Islet precursor cell (in vitro differentiated cells): ENCODE measurements around the gene KLF7.
A peak's percentile ranks its signal among the peaks of the same experiment; 100 is the strongest.

ENCODE experiments used
- DNase-seq: peaks from one replicate; pipeline ENCODE4 v3.0.0-alpha.2; 2018

The KLF7 gene

DNA sequence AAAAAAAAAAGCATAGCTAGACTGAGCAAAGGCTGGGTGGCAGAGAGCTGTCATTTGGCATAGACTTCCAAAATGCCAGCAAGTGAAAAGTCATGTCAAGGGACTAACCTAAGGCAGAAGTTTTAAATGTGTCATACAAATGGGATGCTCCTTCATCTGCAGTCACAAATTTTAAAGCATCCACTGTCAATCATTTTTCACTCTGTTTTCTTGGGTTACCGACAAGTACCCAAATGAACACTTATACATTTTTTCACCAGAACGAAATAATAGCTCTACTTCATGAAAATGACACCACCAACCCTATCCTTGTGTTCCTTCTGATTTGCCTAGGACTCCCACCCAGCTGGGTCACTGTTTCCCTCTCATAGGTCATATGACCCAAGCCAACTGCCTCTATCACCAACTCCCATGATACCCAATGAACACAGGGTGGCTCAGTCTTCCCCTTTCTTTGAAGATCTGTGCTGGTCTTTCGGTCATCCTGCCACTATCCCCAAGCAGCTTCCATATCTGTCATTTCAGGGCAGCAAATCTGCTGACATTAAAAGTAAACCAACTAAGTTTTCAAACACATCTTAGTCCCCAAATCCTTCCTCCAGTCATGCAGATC is 21.5 kb downstream of the KLF7 start:
- DNase-seq = no peak

DNA sequence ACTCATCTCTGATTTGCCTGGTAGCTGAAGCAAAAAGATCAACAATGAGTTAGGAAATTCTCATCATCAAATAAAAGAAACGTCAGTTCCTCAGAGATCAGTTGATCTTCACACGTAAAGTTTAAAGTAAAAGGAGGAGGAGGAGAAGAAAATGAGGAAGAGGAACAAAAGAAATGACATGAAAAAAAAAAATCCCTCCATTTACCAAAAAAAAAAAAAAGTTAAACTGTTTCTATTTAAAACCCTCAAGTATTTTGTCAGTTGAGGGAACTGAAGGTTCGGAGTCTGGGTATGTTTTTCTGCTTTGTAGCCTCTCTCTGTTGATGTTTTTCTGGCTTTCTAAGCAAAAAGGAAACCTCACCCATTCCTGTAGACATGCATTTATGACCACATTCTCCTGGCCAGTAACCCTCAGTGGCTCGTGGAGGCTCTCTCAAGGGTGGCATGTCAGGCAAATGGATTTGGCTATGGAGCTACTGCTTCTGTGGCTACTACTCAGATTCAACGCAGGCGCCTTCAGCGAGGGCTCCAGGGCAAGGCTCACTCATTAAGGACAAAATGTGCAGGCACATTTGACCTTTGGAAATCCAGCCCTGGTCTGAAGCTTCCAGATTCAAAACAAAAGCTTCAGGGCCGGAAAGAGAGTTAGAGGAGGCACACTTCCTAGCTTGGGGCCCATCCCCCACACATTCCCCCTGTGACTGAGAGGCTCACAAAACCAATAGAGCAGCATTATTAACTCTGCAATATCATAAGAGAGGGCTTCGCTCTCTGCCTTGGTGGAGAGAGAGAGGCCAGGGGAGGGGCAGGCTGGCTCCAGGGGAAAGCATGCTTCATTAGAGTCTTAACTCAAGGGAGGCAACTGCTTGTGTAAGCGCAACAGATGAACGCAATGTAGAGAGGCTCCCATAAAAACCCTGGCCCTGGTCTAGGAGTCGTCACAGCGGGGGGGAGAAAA is 22.3 kb downstream of the KLF7 start:
- DNase-seq = peak; percentile 93

DNA sequence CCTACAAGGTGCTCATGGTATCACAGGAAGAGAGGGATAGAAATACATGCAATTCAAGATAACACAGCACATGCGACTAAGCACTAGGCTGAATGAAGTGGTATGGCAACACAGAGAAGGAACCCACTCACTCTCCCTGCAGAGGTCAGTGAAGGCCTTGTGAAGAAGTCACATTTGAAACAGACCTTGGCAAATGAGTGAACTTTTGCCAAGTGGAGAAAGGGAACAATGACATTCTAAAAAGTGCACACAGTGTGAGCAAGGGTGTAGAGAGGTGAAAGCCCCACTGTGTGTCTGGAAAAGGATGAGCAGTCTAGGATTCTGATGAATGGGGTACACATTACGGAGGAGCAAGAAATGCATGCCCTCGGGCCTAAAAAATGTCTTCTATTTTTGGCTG is 23.3 kb downstream of the KLF7 start:
- no peak for DNase-seq

- no peak for DNase-seq
Observed at GRCh38 chr2:207141386-207141785, 24.4 kb downstream of the KLF7 start.

DNA sequence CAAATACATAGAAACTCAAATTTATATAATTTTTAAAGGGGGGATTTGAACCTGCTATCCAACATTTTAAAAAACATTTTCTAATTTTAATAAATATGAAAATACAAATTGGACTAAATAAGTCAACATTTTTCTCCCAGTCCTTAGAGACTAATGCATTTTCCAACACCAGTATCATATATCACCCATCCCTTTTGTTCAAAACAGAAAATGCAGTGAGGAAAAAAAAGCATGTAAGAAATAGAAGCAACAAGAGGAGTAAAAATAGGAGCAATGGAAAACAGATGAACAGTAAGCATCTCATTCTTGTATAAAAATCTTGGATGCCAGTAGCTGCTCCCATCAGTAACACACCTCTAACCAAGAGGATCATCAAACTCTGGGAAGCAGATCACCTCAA is 25.5 kb downstream of the KLF7 start:
- DNase-seq = no peak

DNA sequence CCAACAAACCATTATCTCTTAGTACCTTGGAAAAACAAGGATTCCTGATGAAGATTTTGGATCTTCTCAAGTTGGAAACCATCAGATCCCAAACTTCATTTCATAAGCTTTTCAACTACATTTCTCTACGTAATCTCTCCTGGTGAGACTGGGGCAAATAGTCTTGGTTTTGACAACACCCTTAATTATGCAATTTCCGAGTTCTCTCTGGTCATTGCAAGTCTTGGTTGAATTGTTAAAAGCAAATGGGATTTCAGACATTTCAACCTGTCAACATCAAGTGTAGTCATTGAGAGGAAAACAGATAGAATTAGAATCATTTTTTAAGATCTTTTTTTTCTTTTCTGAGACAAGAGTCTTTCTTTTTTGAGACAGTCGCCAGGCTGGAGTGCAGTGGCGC is 26.2 kb downstream of the KLF7 start:
- no peak for DNase-seq

- DNase-seq = no peak
Observed at GRCh38 chr2:207138627-207139297, 27.0 kb downstream of the KLF7 start.

DNA sequence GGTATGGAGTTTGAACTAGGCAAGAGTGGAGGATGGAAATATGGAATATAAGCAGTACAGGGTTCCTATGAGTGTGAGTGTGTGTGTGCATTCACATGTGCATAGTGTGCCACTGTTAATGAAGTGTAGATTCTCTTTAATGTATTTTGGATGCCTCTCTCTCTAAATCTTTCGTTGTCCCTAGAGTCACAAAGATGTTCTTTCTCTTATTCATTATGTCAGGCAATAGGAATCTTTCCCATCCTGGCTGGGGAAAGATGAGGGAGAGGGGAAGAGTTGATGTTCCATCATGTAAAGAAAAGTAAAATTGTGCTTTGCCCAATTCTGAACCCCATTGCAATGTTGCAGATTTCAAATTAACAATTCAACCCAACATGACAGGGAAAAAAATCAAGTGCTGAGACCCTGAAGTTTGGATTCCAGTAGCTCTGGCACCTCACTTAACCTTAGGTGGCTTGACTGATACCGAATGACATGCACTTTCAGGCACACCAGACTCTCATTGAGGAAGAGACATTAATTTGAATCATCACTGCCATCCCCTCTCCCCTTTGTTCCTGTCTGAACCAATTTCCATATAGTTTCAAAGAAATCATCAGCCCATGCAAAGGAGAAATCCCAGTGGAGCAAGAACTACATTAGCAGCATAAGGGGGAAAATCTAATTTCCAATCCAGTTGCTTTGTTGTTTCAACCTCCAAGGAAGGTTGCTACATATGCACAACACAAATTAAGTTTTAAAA is 28.0 kb downstream of the KLF7 start:
- no peak for DNase-seq

- DNase-seq = no peak
Observed at GRCh38 chr2:207136874-207137273, 28.9 kb downstream of the KLF7 start.

DNA sequence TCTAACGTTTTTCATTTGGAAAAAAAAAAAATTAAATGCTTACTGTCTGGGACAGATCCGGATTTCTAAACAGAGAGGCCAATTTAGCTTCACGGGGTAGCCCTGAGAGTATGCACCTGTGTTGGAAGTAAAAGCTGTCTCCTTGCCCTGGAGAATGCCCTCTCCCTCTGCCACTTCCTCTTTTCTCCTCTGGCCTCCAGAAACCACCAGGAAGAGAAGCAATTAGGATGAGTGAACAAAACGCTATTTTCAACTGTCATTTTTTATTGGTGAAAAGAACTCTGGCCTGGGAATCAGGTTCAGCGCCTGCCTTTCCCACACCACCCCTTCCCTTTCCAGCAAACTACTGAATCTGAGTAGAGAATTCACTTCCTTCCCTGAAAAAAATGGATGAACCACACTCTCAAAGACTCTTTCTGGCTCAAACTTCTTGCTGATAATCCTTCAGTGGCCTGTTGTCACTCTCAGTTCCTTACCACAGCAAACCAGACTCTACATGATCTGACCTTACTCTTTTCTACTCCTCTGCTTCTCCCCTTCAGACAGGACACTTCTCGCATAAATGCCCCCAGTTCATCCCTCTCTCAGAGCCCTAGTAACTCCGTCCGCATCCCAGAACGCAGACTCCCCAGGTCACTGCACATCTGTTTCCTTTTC is 29.8 kb downstream of the KLF7 start:
- DNase-seq = no peak

DNA sequence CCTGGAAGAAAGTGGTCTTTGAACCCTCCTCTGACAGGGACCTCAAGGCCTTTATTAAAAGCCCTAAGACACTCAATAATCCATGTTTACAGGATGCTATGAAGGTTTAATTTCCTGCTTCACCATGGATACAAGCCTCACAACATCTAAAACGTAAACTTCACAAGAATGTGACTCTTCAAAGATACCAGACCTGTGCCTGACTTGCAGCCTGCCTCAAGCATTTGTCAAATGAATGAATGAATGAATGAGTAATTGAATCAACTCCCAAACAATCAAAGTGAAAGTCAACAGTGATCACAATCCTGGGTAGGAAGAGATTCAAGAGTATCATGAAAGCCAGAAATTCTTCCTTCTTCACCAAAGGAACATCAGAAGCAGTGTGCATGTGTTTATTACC is 30.4 kb downstream of the KLF7 start:
- DNase-seq = no peak

DNA sequence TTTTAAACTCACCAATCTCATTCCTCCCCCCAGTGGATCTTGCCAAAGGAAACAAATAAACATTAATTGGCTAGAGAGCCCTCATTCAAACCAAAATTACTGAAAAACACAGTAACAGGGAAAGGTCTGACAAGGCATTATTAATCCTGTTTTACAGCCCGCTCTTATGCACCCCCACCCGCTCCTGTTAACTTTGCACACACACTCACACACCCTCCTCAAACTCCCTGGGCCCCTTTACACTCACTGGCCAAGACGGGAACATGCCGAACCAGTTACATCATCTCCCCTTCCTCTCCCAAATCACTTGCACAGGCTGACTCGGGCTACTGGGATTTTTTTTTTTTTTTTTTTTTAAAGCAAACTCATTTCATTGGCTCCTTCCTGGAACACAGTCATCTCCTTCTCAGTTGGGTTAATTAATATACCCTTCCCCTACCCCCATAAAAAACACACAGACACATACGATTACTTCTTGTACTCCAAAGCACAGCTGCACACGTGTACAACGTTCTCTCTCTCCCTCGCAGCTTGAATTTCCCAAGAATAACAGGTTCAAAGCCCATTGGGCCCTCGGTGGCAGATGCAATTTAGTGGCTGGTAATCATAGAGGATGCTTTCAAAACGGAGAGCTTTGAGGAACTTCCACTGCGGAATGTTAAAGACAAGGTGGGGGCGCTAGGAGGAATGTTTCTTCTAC is 31.8 kb downstream of the KLF7 start:
- DNase-seq = peak; percentile 92

- DNase-seq = no peak
Observed at GRCh38 chr2:207133458-207133819, 32.3 kb downstream of the KLF7 start.

- DNase-seq = no peak
Observed at GRCh38 chr2:207132019-207132418, 33.7 kb downstream of the KLF7 start.

DNA sequence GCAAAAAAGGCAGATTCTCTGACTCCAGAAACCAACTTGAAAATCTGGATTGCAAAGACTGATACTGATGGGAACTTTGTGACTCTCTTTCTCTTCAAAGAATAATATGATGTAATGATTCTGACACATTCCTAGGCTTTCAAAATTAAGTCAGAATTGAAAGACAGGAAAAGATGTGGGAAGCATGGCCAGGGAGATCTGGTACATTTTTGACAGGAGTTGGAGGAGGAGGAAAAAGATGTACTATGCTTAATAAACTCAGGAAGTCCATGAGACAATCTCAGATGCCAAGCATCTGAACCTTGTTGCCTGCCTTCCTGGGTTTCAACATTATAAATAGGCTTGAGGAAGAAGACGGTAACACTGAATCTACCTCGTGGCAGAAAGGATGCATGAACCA is 34.2 kb downstream of the KLF7 start:
- no peak for DNase-seq

GRCh38 chr2:207130958-207131521 is 34.7 kb downstream of the KLF7 start:
- no peak for DNase-seq

DNA sequence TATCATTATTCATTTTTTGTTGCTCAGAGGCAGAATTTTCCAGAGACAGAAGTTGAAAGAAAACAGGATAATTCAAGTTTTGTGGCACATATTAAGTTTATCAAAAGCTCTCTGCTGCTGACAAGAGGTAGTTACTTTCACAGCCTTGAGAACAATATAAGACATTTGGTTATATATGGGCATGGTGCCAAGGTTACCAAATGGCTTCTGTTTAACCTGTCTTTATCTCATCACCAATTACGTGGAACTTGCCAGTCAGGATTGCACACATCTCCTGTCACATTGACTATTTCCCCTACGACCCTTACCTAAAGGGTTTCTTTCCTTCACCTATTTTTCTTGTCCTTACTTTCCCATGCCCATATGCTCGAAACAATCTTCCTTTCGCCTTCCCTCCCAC is 35.9 kb downstream of the KLF7 start:
- no peak for DNase-seq

- DNase-seq = no peak
Observed at GRCh38 chr2:207128867-207129266, 36.9 kb downstream of the KLF7 start.

DNA sequence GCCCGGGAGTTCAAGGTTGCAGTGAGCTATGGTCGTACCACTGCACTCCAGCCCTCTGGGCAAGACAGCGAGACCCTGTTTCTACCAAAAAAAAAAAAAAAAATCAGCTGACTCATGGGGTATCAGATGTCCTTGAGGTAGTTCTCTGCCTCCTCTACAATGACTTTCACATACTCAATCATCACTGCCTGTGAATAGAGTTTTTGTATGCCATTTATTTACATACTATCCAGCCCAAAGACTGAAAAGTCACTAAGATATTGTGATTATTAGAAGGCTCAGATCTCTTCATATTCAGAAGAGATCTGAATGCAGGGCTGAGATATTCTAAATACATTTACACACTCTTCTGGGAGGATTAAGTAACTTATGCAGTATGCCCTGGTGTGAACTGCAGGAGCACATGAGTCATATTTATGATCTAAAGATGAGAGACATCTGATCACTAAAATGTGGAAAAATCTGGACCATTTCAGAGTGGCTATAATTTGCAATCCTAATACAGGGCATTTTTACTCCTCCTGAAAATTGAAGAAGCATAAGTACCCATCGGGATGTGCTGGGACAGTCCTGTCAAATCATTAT is 38.9 kb downstream of the KLF7 start:
- no peak for DNase-seq

- no peak for DNase-seq
Observed at GRCh38 chr2:207123776-207124391, 41.9 kb downstream of the KLF7 start.

DNA sequence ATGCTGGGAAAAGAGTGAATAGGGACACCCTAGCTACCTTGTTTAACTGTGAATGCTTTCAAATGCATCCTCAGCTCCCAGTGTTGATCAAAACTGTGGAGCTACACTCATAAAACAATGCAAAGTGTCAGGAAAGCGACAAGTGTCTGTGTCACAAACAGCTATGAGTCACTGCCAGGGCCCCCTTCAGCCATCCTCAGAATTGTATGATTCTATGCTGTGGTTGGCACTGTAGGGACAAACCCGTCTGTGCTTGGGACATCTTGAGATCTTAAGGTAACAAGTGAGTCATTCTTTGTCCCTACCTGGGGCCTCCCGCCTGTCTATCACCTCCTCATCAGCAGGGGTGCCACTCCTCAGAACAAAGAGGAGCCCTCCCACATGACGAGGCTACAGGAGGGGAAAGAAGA is 42.4 kb downstream of the KLF7 start:
- DNase-seq = no peak
